ENCODE data around the gene MECP2. TPM values are rescaled to one million over a fixed set of nuclear protein-coding genes. Genes with fewer than 3 reads are reported as not detected.

MECP2 gene
- total and polyA plus RNA-seq, 2 donors from 2014 or later = 14.0 to 74.7 TPM

DNA sequence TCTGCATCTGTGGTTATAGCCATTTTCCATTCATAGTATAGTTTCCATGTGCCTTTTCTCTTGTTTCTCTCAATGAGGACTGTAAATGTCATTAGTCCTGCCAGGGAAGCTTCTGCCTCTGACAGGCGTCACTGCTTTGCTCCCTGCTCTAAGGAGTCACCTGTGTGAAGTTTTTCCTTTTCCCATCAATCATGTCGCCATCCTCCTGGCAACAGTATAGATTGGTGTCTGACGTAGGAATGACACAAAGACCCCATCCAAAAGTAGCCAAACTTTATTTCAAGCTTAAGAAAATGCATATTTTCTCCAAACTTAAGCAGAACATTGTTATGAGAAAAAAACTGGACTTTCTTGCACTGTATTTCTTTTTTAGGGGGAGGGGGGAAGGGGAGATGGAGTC lies 23.1 kb upstream of the MECP2 start:
- TF ChIP-seq, protein P1, sequence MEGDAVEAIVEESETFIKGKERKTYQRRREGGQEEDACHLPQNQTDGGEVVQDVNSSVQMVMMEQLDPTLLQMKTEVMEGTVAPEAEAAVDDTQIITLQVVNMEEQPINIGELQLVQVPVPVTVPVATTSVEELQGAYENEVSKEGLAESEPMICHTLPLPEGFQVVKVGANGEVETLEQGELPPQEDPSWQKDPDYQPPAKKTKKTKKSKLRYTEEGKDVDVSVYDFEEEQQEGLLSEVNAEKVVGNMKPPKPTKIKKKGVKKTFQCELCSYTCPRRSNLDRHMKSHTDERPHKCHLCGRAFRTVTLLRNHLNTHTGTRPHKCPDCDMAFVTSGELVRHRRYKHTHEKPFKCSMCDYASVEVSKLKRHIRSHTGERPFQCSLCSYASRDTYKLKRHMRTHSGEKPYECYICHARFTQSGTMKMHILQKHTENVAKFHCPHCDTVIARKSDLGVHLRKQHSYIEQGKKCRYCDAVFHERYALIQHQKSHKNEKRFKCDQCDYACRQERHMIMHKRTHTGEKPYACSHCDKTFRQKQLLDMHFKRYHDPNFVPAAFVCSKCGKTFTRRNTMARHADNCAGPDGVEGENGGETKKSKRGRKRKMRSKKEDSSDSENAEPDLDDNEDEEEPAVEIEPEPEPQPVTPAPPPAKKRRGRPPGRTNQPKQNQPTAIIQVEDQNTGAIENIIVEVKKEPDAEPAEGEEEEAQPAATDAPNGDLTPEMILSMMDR (IDR thresholded peaks at IDR 0.05; ENCODE audit: borderline replicate concordance, extremely low read depth, insufficient read depth) = no peak
- H3K4me1 ChIP-seq (ENCODE audit: control insufficient read depth in 2 of 3, insufficient read depth in 2 of 3, low read depth in 1 of 3, low read length in 3 of 3) = no peaks in the 10 kb centered on the region
- DNase-seq (no peak), FAIRE-seq (no peak)
- no peaks in the 10 kb centered on the region for H3K36me3 ChIP-seq (ENCODE audit: control insufficient read depth in 2 of 3, insufficient read depth in 3 of 3, low read length in 3 of 3)
- H3K9me3 ChIP-seq (ENCODE audit: control insufficient read depth in 2 of 3, insufficient read depth in 1 of 3, low read length in 3 of 3) = no peaks in the 10 kb centered on the region
- H3K27ac ChIP-seq (ENCODE audit: low read depth in 2 of 2, low read length in 2 of 2) = no peak overlapping the region
- no peaks in the 10 kb centered on the region for H3K27me3 ChIP-seq (ENCODE audit: control insufficient read depth, insufficient read depth, low read length)
- no peak overlapping the region for H3K4me3 ChIP-seq (ENCODE audit: low read length in 3 of 3)
- intact Hi-C loops (cut with DNase I) = no loop called here
- H3K9ac ChIP-seq (ENCODE audit: low read length in 3 of 3) = no peak overlapping the region

DNA sequence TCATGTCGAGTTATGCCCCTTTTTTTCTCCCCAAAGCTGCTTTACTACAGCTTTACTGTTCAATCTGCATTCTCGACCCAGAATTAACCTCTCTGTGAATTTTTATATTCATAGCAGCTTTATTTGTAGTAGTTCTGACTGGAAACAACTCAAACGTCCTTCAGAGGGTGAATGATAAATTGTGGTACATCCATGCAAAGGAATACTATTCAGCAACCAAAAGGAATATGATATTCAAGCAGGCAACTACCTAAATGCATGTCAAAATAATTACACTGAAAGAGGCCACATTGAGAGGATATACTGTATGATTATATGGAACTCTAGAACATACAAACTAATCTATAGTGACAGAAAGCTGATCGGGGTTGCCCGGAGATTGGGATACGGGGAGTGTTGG lies 20.0 kb upstream of the MECP2 start:
- H3K27me3 ChIP-seq (ENCODE audit: control insufficient read depth, insufficient read depth, low read length) = no peaks in the 10 kb centered on the region
- no peak overlapping the region for H3K27ac ChIP-seq (ENCODE audit: low read depth in 2 of 2, low read length in 2 of 2)
- DNase-seq (no peak), FAIRE-seq (no peak)
- H3K36me3 ChIP-seq (ENCODE audit: control insufficient read depth in 2 of 3, insufficient read depth in 3 of 3, low read length in 3 of 3) = no peaks in the 10 kb centered on the region
- TF ChIP-seq, protein P1 (IDR thresholded peaks at IDR 0.05; ENCODE audit: borderline replicate concordance, extremely low read depth, insufficient read depth) = no peak
- H3K4me3 ChIP-seq (ENCODE audit: low read length in 3 of 3) = no peak overlapping the region
- no peak overlapping the region for H3K9ac ChIP-seq (ENCODE audit: low read length in 3 of 3)
- no peaks in the 10 kb centered on the region for H3K9me3 ChIP-seq (ENCODE audit: control insufficient read depth in 2 of 3, insufficient read depth in 1 of 3, low read length in 3 of 3)
- intact Hi-C loops (cut with DNase I) = no loop called here
- H3K4me1 ChIP-seq (ENCODE audit: control insufficient read depth in 2 of 3, insufficient read depth in 2 of 3, low read depth in 1 of 3, low read length in 3 of 3) = no peaks in the 10 kb centered on the region

DNA sequence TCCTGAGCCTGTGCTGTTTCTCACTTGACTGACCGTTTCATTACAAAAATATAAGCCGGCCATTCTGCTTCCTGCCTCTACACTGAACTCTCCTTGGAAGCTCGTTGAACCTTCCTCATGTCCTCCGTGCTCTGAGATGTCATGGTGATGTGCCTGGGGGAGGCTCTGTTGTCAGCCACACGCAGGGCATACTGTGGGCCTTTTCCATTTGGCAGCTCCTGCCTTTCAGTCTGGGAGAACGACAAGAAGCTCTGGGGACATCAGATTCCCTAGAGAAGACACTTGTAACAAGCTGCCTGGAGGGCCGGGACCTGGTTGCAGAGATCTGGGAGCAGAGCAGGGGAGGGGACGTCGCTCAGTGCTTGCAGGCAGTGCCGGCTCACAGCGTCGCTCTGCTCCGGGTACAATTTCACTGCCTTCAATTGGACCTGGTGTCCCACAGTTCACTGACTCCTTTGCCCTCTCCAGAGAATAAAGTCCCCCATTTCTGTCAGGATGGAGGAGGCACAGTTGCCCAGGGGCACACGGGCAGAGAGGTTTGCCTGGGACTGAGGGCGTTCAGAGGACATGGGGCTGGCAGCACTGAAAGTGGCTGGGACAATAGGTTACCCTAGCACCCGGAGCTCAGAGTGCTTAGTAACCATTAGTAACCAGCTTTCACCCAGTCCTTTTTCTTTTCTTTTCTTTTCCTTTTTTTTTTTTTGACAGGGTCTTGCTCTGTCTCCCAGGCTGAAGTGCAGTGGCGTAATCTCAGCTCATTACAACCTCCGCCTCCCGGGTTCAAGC lies 19.1 kb upstream of the MECP2 start:
- H3K36me3 ChIP-seq (ENCODE audit: control insufficient read depth in 2 of 3, insufficient read depth in 3 of 3, low read length in 3 of 3) = no peaks in the 10 kb centered on the region
- H3K27me3 ChIP-seq (ENCODE audit: control insufficient read depth, insufficient read depth, low read length) = no peaks in the 10 kb centered on the region
- peak in 3 of 5 donors; percentile 23 to 39 (median 32) for DNase-seq
- intact Hi-C loops (cut with DNase I) = no loop called here
- no peaks in the 10 kb centered on the region for H3K4me1 ChIP-seq (ENCODE audit: control insufficient read depth in 2 of 3, insufficient read depth in 2 of 3, low read depth in 1 of 3, low read length in 3 of 3)
- no peaks in the 10 kb centered on the region for H3K9me3 ChIP-seq (ENCODE audit: control insufficient read depth in 2 of 3, insufficient read depth in 1 of 3, low read length in 3 of 3)
- FAIRE-seq = no peak
- H3K9ac ChIP-seq (ENCODE audit: low read length in 3 of 3) = no peak overlapping the region
- no peak overlapping the region for H3K4me3 ChIP-seq (ENCODE audit: low read length in 3 of 3)
- H3K27ac ChIP-seq (ENCODE audit: low read depth in 2 of 2, low read length in 2 of 2) = no peak overlapping the region
- TF ChIP-seq, protein P1 (IDR thresholded peaks at IDR 0.05; ENCODE audit: borderline replicate concordance, extremely low read depth, insufficient read depth) = no peak

All from kidney (tissue), 14 donors.